HepG2 (cell line): ENCODE measurements around the gene TNFAIP8L1. TPM values are rescaled to one million over a fixed set of nuclear protein-coding genes. Genes with fewer than 3 reads are reported as not detected.
A peak's percentile ranks its signal among the peaks of the same experiment; 100 is the strongest.

Experiments used
- ARID3A ChIP-seq: IDR thresholded peaks from 2 replicates; pipeline ENCODE4 v1.6.1; 2012; ENCODE audit warnings: low read depth, low read length, improper control_type of control experiment
- CHD4 ChIP-seq: fragments of 200-600 bp; sonication (generic); IDR thresholded peaks from 2 replicates; pipeline ENCODE4 v1.7.0; 2017; ENCODE audit warnings: mild to moderate bottlenecking, low read length, borderline replicate concordance
- ETV6 ChIP-seq: sonication (generic); formaldehyde crosslinking; conservative IDR thresholded peaks from 2 replicates; pipeline ENCODE4 v1.4.0; 2020; ENCODE audit warnings: missing genetic modification reagents
- HOXA5 ChIP-seq: sonication (generic); formaldehyde crosslinking; IDR thresholded peaks from 2 replicates; pipeline ENCODE4 v1.4.0; 2020; ENCODE audit warnings: missing genetic modification reagents
- KMT2B ChIP-seq: IDR thresholded peaks from 2 replicates; pipeline ENCODE4 v1.6.1; 2016; ENCODE audit warnings: missing genetic modification reagents, missing compliant biosample characterization
- NCOA5 ChIP-seq: sonication (generic); formaldehyde crosslinking; IDR thresholded peaks from 2 replicates; pipeline ENCODE4 v1.4.0; 2020; ENCODE audit warnings: missing genetic modification reagents
- PAX8 ChIP-seq: sonication (generic); formaldehyde crosslinking; IDR thresholded peaks from 2 replicates; pipeline ENCODE4 v1.8.0; 2022; ENCODE audit warnings: mild to moderate bottlenecking, missing genetic modification reagents, borderline replicate concordance
- SAP130 ChIP-seq: IDR thresholded peaks from 2 replicates; pipeline ENCODE4 v1.6.1; 2016; ENCODE audit warnings: low read depth
- STAT6 ChIP-seq: sonication (generic); formaldehyde crosslinking; IDR thresholded peaks from 2 replicates; pipeline ENCODE4 v1.4.0; 2020; ENCODE audit warnings: missing genetic modification reagents, mild to moderate bottlenecking, borderline replicate concordance
- TOPORS ChIP-seq: sonication (generic); formaldehyde crosslinking; IDR thresholded peaks from 2 replicates; pipeline ENCODE4 v1.8.0; 2023; ENCODE audit warnings: mild to moderate bottlenecking, missing genetic modification reagents
- ZC3H13 ChIP-seq: sonication (generic); formaldehyde crosslinking; IDR thresholded peaks from 2 replicates; pipeline ENCODE4 v1.8.1; 2023; ENCODE audit warnings: mild to moderate bottlenecking, missing genetic modification reagents, moderate library complexity
- ZNF326 ChIP-seq: sonication (generic); formaldehyde crosslinking; IDR thresholded peaks from 2 replicates; pipeline ENCODE4 v1.4.0; 2020; ENCODE audit warnings: missing genetic modification reagents, borderline replicate concordance
- ZNF709 ChIP-seq: sonication (generic); formaldehyde crosslinking; IDR thresholded peaks from 2 replicates; pipeline ENCODE4 v1.5.0; 2020; ENCODE audit warnings: mild to moderate bottlenecking, missing genetic modification reagents
- ZNF768 ChIP-seq: sonication (generic); formaldehyde crosslinking; IDR thresholded peaks from 2 replicates; pipeline ENCODE4 v1.4.0; 2020; ENCODE audit warnings: missing genetic modification reagents
- ZNF883 ChIP-seq: sonication (generic); formaldehyde crosslinking; IDR thresholded peaks from 2 replicates; pipeline ENCODE4 v1.5.1; 2020; ENCODE audit warnings: mild to moderate bottlenecking, missing genetic modification reagents; ENCODE audit errors: not compliant biosample characterization
- polyA plus RNA-seq, 8 experiments: library from polyadenylated mRNA; depleted of rRNA in 3 of 8; stranded (reverse) in 7 of 8; unstranded in 1 of 8; fragments of >200 nt; fragmentation: Illumina TruSeq in 4 of 8; extraction: Trizol in 4 of 8; gene quantifications; 2 replicates each; pipeline versions ENCODE4 v1.2.1 to v1.2.3, GENCODE V29; 2011 to 2016; ENCODE audit warnings: low read depth in 4 of 8, missing spikeins in 1 of 8, mixed read lengths in 1 of 8; ENCODE audit not compliant: insufficient read depth in 1 of 8
- total RNA-seq, 5 experiments: library from RNA; depleted of rRNA; stranded (reverse); fragments of >200 nt; fragmentation: Illumina TruSeq; extraction: Trizol; gene quantifications; 2 replicates each; pipeline ENCODE4 v1.2.3, GENCODE V29; 2016; ENCODE audit warnings: low read depth in 1 of 5
- TF ChIP-seq, protein P1 (sequence below): IDR thresholded peaks from 2 replicates; pipeline ENCODE4 v1.6.1; 2018; ENCODE audit warnings: missing genetic modification reagents
- TF ChIP-seq, protein P2 (sequence below): sonication (generic); formaldehyde crosslinking; IDR thresholded peaks from 2 replicates; pipeline ENCODE4 v1.4.0; 2020; ENCODE audit warnings: mild to moderate bottlenecking, missing genetic modification reagents, borderline replicate concordance
- TF ChIP-seq, protein P3 (sequence below): sonication (generic); formaldehyde crosslinking; IDR thresholded peaks from 2 replicates; pipeline ENCODE4 v1.8.1; 2023; ENCODE audit warnings: missing genetic modification reagents, inconsistent platforms, borderline replicate concordance

TNFAIP8L1 gene
- total and polyA plus RNA-seq, 2 of the 13 experiments (the other 11 are each of a cell fraction or from before 2014, with no cell fraction given), result 13.4 to 21.4 TPM

- TF ChIP-seq HOXA5 (CRISPR knock-in tag) (no peak), NCOA5 (no peak), KMT2B (CRISPR knock-in tag) (no peak), STAT6 (CRISPR knock-in tag) (no peak), ARID3A (no peak), CHD4 (peak; percentile 87), ZNF768 (CRISPR knock-in tag) (peak; percentile 27; the same call in 1 of the 2 replicates), ZNF326 (no peak), ETV6 (CRISPR knock-in tag) (no peak), TOPORS (CRISPR knock-in tag) (no peak), ZNF709 (CRISPR knock-in tag) (no peak), ZNF883 (CRISPR knock-in tag) (peak; percentile 25), PAX8 (no peak), SAP130 (no peak; the same call in 1 of the 2 replicates), ZC3H13 (no peak)
- TF ChIP-seq, protein P1, sequence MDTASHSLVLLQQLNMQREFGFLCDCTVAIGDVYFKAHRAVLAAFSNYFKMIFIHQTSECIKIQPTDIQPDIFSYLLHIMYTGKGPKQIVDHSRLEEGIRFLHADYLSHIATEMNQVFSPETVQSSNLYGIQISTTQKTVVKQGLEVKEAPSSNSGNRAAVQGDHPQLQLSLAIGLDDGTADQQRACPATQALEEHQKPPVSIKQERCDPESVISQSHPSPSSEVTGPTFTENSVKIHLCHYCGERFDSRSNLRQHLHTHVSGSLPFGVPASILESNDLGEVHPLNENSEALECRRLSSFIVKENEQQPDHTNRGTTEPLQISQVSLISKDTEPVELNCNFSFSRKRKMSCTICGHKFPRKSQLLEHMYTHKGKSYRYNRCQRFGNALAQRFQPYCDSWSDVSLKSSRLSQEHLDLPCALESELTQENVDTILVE (CRISPR knock-in tag), result peak; percentile 60; the same call in 1 of the 2 replicates
- TF ChIP-seq, protein P2, sequence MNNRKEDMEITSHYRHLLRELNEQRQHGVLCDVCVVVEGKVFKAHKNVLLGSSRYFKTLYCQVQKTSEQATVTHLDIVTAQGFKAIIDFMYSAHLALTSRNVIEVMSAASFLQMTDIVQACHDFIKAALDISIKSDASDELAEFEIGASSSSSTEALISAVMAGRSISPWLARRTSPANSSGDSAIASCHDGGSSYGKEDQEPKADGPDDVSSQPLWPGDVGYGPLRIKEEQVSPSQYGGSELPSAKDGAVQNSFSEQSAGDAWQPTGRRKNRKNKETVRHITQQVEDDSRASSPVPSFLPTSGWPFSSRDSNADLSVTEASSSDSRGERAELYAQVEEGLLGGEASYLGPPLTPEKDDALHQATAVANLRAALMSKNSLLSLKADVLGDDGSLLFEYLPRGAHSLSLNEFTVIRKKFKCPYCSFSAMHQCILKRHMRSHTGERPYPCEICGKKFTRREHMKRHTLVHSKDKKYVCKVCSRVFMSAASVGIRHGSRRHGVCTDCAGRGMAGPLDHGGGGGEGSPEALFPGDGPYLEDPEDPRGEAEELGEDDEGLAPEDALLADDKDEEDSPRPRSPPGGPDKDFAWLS (CRISPR knock-in tag), result no peak
- TF ChIP-seq, protein P3, sequence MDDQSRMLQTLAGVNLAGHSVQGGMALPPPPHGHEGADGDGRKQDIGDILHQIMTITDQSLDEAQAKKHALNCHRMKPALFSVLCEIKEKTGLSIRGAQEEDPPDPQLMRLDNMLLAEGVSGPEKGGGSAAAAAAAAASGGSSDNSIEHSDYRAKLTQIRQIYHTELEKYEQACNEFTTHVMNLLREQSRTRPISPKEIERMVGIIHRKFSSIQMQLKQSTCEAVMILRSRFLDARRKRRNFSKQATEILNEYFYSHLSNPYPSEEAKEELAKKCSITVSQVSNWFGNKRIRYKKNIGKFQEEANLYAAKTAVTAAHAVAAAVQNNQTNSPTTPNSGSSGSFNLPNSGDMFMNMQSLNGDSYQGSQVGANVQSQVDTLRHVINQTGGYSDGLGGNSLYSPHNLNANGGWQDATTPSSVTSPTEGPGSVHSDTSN (CRISPR knock-in tag), result no peak
Measured at GRCh38 chr19:4606921-4607678, 32.2 kb upstream of the TNFAIP8L1 start (continued).
